BJ (cell line): ENCODE results near the gene ORC3. TPM values are rescaled to one million over a fixed set of nuclear protein-coding genes. Genes with fewer than 3 reads are reported as not detected.

Experiments used
- CTCF ChIA-PET: fragments of 350-600 bp; formaldehyde crosslinking; extraction: SDS; loops from one replicate; lab custom pipeline; 2021; ENCODE audit warnings: antibody characterized with exemption, inconsistent platforms; lab: Yijun Ruan, JAX
- POLR2A ChIA-PET: fragments of 300-600 bp; sonication (Branson Sonifier 250); formaldehyde crosslinking; extraction: SDS; loops from one replicate; lab custom pipeline; 2021; ENCODE audit warnings: antibody characterized with exemption; lab: Charles Lee
- DNase-seq: peaks from one replicate; pipeline ENCODE4 v3.0.0-alpha.2; 2011; ENCODE audit warnings: low read depth
- H3K27me3 ChIP-seq: 2 replicates; pipeline ENCODE4 v1.6.0; 2011; ENCODE audit warnings: low read length; ENCODE audit not compliant: control insufficient read depth, insufficient read depth
- H3K36me3 ChIP-seq: 2 replicates; pipeline ENCODE4 v1.5.1; 2011; ENCODE audit warnings: low read length; ENCODE audit not compliant: control insufficient read depth, insufficient read depth
- H3K4me3 ChIP-seq: 2 replicates; pipeline ENCODE4 v1.5.1; 2011; ENCODE audit warnings: low read depth, mild to moderate bottlenecking, control low read depth, low read length
- CTCF ChIP-seq: IDR thresholded peaks from 2 replicates; pipeline ENCODE4 v1.5.1; 2011; ENCODE audit warnings: low read depth, mild to moderate bottlenecking, control low read depth, inconsistent platforms, low read length, moderate library complexity; ENCODE audit not compliant: insufficient read depth
- polyA plus RNA-seq: library from polyadenylated mRNA; depleted of rRNA; stranded (reverse); fragments of >200 nt; gene quantifications from 2 replicates; pipeline ENCODE4 v1.2.3, GENCODE V29; 2011

ORC3 gene
- polyA plus RNA-seq, 1 experiment: 17.3 TPM

DNA sequence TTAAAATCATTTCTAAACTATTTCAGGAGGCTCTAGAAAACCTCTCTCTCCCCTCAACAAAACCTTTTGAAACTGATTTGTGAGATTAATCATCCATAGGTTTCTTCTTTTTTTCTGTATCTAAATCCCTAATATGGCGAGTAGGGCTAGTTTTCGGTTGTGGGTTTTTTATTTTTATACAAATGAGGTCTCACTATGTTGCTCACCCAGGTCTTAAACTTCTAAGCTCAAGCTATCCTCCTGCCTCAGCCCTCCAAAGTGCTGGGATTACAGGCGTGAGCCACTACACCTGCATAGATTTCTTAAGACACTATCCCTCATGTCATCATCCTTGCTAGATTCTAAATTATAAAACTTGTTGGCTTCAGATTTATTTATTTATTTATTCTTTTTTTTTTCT lies 43.9 kb downstream of the ORC3 start:
- no peak for DNase-seq
- Histone ChIP-seq H3K27me3 (no peaks in the 10 kb centered on the region), H3K4me3 (no peak overlapping the region), H3K36me3 (peaks cover 2% of the 10 kb centered on the region)
- POLR2A ChIA-PET: no interaction called here
- CTCF ChIA-PET: no interaction called here
- TF ChIP-seq CTCF: no peak

DNA sequence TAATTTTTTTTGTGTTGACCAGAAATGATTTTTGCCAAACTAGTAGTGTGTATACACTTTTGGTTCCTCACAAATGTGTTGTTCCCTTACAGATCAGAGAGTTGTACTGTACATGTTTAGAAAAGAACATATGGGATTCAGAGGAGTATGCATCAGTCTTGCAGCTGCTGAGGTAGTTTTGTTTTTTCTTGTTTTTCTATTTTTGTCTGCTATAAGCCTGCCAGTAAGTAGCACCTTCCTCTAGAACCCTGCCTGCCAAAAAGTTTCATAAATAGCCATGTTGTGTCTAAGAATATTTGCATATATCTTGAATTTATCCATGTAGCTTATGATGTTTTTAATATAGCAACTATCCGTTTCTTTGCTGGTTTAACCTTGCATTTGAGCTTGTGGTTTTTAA lies 46.4 kb downstream of the ORC3 start:
- Histone ChIP-seq H3K36me3 (peaks cover 2% of the 10 kb centered on the region), H3K4me3 (no peak overlapping the region), H3K27me3 (no peaks in the 10 kb centered on the region)
- no peak for DNase-seq
- no peak for TF ChIP-seq CTCF
- ChIA-PET POLR2A (no interaction called here), CTCF (interaction anchor here (0.6 to 1.4 kb wide), 2 partner anchors 12 to 571 kb away, joined by 4 read pairs; no protein-coding TSS in a partner anchor)

GRCh38 chr6:87637106-87637505 lies 47.2 kb downstream of the ORC3 start:
- DNase-seq: no peak
- Histone ChIP-seq H3K4me3 (no peak overlapping the region), H3K27me3 (no peaks in the 10 kb centered on the region), H3K36me3 (peaks cover 2% of the 10 kb centered on the region)
- TF ChIP-seq CTCF: no peak
- ChIA-PET CTCF (interaction anchor here (0.6 to 1.4 kb wide), 3 partner anchors 11 to 571 kb away, joined by 4 to 5 read pairs (median 4); no protein-coding TSS in a partner anchor), POLR2A (no interaction called here)

DNA sequence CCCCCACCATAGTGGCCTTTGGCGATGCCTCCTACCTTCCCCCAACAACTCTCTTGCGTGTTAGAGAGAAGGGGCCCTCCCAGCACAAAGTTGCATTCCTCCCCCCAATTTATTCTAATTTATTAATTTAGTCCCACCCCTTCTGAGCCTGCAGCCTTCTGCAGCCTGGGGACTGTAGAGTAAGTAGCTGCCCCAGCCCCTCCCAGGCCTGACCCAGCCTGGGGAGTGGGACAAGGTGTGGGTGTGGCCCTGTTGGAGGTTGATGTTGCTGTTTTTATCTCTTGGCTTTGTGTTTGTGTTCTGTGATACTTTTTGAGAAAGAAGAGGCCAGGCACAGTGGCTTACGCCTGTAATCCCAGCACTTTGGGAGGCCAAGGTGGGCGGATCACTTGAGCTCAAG lies 49.4 kb downstream of the ORC3 start:
- Histone ChIP-seq H3K27me3 (no peaks in the 10 kb centered on the region), H3K36me3 (peaks cover 2% of the 10 kb centered on the region), H3K4me3 (no peak overlapping the region)
- no peak for DNase-seq
- ChIA-PET POLR2A (no interaction called here), CTCF (no interaction called here)
- no peak for TF ChIP-seq CTCF

DNA sequence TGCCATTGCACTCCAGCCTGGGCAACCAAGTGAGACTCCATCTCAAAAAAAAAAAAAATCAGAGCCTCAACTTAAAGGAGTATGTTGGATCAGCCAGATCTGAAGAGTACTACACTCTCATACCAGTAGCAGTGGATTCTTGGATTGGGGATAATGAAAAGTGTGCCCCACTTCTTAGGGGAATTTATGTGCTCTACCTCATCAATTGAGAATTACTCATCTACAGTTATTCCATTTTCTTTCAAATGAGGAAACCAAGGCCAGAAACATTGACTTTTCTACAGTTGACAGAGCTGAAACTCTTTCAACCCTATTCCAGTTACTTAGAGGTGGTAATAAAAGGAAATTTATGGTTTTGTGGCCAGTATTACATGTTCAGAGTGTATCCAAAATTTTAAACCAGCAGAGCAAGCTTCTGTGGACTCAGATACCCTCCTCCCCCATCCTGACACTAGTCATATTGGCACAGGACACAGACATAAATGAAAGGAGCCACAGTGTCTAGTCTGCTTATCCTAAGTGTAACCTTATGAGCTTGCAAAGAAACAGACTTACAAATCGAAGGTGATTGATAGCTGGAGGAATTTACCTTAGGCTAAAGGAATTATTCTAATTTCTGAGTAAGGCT lies 51.2 kb downstream of the ORC3 start:
- Histone ChIP-seq H3K36me3 (peaks cover 2% of the 10 kb centered on the region), H3K4me3 (no peak overlapping the region), H3K27me3 (no peaks in the 10 kb centered on the region)
- ChIA-PET POLR2A (no interaction called here), CTCF (interaction anchor here (0.6 to 1.1 kb wide), 3 partner anchors 12 to 38 kb away, joined by 3 to 6 read pairs (median 3); no protein-coding TSS in a partner anchor)
- no peak for TF ChIP-seq CTCF
- DNase-seq: no peak
